HG02852 (cell line): ENCODE results near the gene SEMA6B.
"Not testable (repeated sequence)": the region's sequence is repeated elsewhere in the genome, so short reads cannot be mapped to it uniquely, and the experiment has no call there.

Source experiments
- ATAC-seq: cut with Tn5 transposase; IDR thresholded peaks from one replicate; pipeline ENCODE4 v1.9.1; 2021; ENCODE audit warnings: mild to moderate bottlenecking, moderate library complexity; ENCODE audit not compliant: unreplicated experiment

Gene SEMA6B

GRCh38 chr19:4575267-4576015, 16.0 kb upstream of the SEMA6B start:
- no peak for ATAC-seq

GRCh38 chr19:4573682-4574081, 14.2 kb upstream of the SEMA6B start:
- ATAC-seq = no peak

- ATAC-seq = no peak
These were observed 11.9 kb upstream of the SEMA6B start for GRCh38 chr19:4571305-4571917.

GRCh38 chr19:4570916-4571304, 11.4 kb upstream of the SEMA6B start:
- ATAC-seq = no peak

- no peak for ATAC-seq
These were observed 10.9 kb upstream of the SEMA6B start for GRCh38 chr19:4570402-4570801.

- no peak for ATAC-seq
These were observed 9.4 kb upstream of the SEMA6B start for GRCh38 chr19:4568886-4569285.

- no peak for ATAC-seq
These were observed 8.1 kb upstream of the SEMA6B start for GRCh38 chr19:4567584-4568071.

- ATAC-seq = no peak
These were observed 7.0 kb upstream of the SEMA6B start for GRCh38 chr19:4566402-4567051.

GRCh38 chr19:4563562-4563961, 4.1 kb upstream of the SEMA6B start:
- not testable (repeated sequence) for ATAC-seq

- ATAC-seq = not testable (repeated sequence)
These were observed 2.6 kb upstream of the SEMA6B start for GRCh38 chr19:4562085-4562484.

- ATAC-seq = no peak
These were observed 1.2 kb downstream of the SEMA6B start for GRCh38 chr19:4557971-4558941.

GRCh38 chr19:4557144-4557970, 2.1 kb downstream of the SEMA6B start:
- no peak for ATAC-seq

- ATAC-seq = no peak
These were observed 2.8 kb downstream of the SEMA6B start for GRCh38 chr19:4556597-4557127.

- no peak for ATAC-seq
These were observed 3.6 kb downstream of the SEMA6B start for GRCh38 chr19:4555657-4556561.

GRCh38 chr19:4554717-4555116, 4.8 kb downstream of the SEMA6B start:
- ATAC-seq = no peak

- no peak for ATAC-seq
These were observed 5.7 kb downstream of the SEMA6B start for GRCh38 chr19:4553775-4554174.

- ATAC-seq = no peak
These were observed 6.3 kb downstream of the SEMA6B start for GRCh38 chr19:4553092-4553695.

- no peak for ATAC-seq
These were observed 7.0 kb downstream of the SEMA6B start for GRCh38 chr19:4552525-4552819.
